Measurements from ENCODE around the gene FAM131A. TPM values are rescaled to one million over a fixed set of nuclear protein-coding genes. Genes with fewer than 3 reads are reported as not detected.

FAM131A gene, protein sequence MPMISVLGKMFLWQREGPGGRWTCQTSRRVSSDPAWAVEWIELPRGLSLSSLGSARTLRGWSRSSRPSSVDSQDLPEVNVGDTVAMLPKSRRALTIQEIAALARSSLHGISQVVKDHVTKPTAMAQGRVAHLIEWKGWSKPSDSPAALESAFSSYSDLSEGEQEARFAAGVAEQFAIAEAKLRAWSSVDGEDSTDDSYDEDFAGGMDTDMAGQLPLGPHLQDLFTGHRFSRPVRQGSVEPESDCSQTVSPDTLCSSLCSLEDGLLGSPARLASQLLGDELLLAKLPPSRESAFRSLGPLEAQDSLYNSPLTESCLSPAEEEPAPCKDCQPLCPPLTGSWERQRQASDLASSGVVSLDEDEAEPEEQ
- 23.0 and 30.1 TPM in 2 replicates for total RNA-seq

DNA sequence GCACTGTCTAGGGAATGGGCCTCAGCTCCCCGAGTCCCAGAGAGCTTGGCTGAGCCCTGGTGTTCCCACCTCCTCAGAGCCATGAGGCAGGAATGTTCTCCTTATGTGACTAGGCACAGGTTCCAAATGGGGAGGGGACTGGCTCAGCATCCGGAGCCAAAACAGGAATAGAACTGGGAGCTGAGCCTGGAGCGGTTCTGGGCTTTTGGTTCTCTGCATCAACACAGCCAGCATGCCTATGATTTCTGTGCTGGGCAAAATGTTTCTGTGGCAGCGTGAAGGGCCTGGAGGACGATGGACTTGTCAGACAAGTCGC, at the start of gene FAM131A:
FAM131A (plus strand) TSS at position 202 of the 316 bp plus-strand sequence; CDS start at position 233, 31 bp downstream.

GRCh38 chr3:184298759-184299487, 38.5 kb upstream of the FAM131A start, which contains the start of gene PSMD2:
PSMD2 (plus strand) TSS chr3:184299241; CDS start chr3:184299267, 26 bp downstream.

DNA sequence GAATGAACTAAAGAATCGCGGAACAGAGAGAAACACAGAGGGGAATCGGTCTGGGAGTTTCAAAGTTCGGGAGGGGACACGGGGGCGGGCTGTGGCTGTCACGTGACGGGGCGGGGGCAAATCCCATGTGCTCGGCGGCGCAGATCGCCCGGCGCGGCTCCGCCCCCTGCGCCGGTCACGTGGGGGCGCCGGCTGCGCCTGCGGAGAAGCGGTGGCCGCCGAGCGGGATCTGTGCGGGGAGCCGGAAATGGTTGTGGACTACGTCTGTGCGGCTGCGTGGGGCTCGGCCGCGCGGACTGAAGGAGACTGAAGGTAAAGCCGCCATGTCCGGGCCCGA, 23.1 kb upstream of the FAM131A start, which contains the start of gene EIF4G1:
EIF4G1 (plus strand) TSS at position 244 of the 337 bp plus-strand sequence. CDS start 1,191 bp downstream, outside the sequence.

DNA sequence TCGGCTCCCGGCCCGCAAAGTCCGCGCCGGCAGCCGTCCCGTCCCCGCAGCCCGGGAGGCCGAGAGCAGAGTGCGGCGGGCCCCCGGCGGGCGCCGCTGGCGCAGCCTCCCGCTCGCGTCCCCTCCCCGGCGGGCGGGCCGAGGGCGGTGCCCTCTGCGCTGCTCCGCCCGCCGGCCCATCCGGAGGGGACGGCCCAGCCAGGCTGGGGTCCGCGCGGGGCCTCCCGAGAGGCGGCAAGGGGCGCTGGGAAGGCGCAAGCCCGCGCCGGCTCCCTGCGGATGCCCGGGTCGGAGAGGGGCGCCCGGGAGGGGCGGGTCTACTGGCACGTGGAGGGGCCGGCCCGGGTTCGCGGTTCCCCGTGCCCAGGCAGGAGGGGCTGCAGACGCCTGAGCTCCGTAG, 24.1 kb downstream of the FAM131A start, which contains the start of the genes CLCN2 and POLR2H:
CLCN2 (minus strand) TSS at position 74 of the 400 bp plus-strand sequence. CDS start 126 bp downstream, outside the sequence.
POLR2H (plus strand) TSS at position 179 of the 400 bp plus-strand sequence. CDS start 1,783 bp downstream, outside the sequence.

GRCh38 chr3:184377882-184378445, 40.6 kb downstream of the FAM131A start, which contains the start of gene THPO:
THPO (minus strand) TSS chr3:184378207; CDS start chr3:184376259, 1,948 bp downstream.

DNA sequence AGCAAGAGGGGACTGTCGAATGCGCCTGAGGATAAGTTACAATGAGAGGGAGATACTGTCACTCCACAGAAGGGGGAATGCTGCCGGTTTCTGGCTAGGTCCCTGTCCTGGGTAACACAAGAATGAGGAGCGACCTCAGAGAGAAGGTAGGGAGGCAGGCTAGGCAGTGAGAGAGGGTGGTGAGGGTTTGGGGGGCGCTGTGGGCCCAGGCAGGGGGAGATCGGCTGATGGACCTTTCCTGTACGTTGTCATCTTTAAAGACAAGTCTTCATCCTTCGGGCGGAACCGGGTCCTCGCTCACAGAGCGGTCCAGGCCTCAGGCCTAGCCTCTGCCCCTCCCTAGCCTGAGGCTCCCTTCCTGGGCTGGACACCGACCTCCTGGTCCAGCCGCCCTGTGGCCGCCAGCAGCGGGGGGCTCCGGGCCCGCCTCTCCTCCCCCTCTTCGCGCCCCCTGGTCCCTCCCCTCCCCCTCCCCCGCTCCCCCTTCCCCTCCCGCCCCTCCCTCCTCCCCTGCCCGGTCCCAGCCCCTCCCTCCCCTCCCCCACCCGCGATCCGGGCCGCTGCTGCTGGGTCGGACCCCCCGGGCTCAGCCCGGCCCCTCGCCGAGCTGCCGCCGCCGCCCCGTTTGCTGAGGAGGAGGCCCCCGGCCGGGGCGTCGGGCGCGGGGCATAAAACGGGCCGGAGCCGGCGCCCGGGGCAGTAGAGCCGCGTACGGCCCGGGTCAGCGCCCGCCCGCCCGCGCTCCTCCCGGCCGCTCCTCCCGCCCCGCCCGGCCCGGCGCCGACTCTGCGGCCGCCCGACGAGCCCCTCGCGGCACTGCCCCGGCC, 42.2 kb downstream of the FAM131A start, which contains the start of gene CHRD:
CHRD (plus strand) TSS at position 697 of the 827 bp plus-strand sequence. CDS start 265 bp downstream, outside the sequence.

Other genes starting within 250 kb of the FAM131A start
- not detected in 2 replicates for gene HTR3E, start 240.5 kb upstream of the FAM131A start, total RNA-seq
- 26.1 and 38.0 TPM in 2 replicates for gene EIF2B5, start 202.2 kb upstream of the FAM131A start, total RNA-seq
- gene DVL3, start 182.2 kb upstream of the FAM131A start, total RNA-seq, result 24.0 and 24.9 TPM in 2 replicates
- gene AP2M1, start 162.7 kb upstream of the FAM131A start, total RNA-seq, result 241 and 285 TPM in 2 replicates
- gene ABCF3, start 151.4 kb upstream of the FAM131A start, total RNA-seq, result 29.8 and 41.6 TPM in 2 replicates
- gene VWA5B2, start 108.0 kb upstream of the FAM131A start, total RNA-seq, result not detected in 2 replicates
- gene ALG3, start 88.6 kb upstream of the FAM131A start, total RNA-seq, result 78.9 and 108 TPM in 2 replicates
- 12.5 and 18.3 TPM in 2 replicates for gene EEF1AKMT4, start 87.9 kb upstream of the FAM131A start, total RNA-seq
- 1.2 and 1.4 TPM in 2 replicates for gene CAMK2N2, start 76.0 kb upstream of the FAM131A start, total RNA-seq
- not detected in 2 replicates for gene ECE2, start 61.6 kb upstream of the FAM131A start, total RNA-seq
- 672 and 923 TPM in 2 replicates for gene PSMD2, start 38.4 kb upstream of the FAM131A start, total RNA-seq
- 319 and 487 TPM in 2 replicates for gene EIF4G1, start 23.0 kb upstream of the FAM131A start, total RNA-seq
- 3.1 and 3.6 TPM in 2 replicates for gene CLCN2, start 24.0 kb downstream of the FAM131A start, total RNA-seq
- 83.7 and 161 TPM in 2 replicates for gene POLR2H, start 24.1 kb downstream of the FAM131A start, total RNA-seq
- gene THPO, start 40.6 kb downstream of the FAM131A start, total RNA-seq, result not detected in 2 replicates
- gene CHRD, start 42.5 kb downstream of the FAM131A start, total RNA-seq, result not detected in 2 replicates
- 4.2 and 6.7 TPM in 2 replicates for gene EPHB3, start 224.2 kb downstream of the FAM131A start, total RNA-seq

All from hair follicular keratinocyte (primary cell).